ENCODE data around the gene PDCL2. TPM values are rescaled to one million over a fixed set of nuclear protein-coding genes. Genes with fewer than 3 reads are reported as not detected.
A peak's percentile ranks its signal among the peaks of the same experiment; 100 is the strongest.
"Not testable (repeated sequence)": the region's sequence is repeated elsewhere in the genome, so short reads cannot be mapped to it uniquely, and the experiment has no call there.

Gene PDCL2, protein sequence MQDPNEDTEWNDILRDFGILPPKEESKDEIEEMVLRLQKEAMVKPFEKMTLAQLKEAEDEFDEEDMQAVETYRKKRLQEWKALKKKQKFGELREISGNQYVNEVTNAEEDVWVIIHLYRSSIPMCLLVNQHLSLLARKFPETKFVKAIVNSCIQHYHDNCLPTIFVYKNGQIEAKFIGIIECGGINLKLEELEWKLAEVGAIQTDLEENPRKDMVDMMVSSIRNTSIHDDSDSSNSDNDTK
- not detected for polyA plus RNA-seq (ENCODE audit: insufficient read length in 3 of 3)

DNA sequence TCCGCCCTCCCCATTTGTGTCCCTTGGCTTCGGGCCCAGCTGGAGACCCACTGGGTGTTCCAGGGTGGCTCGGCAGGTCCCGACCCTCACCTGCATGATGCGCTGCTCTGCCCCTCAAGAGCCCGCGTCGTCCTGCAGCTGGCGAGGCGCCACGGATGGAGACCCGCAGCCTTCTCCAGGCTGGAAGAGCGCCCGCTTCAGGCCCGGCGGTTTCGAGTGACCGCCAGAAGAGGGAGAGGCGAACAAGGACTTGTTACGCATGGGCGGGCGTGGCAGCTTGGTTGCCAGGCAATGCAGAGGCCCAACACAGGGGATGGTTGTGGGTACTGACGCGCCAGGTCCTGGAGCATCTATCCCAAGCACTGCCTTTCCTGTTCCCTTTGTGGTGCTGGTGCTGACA lies at the start of gene PDCL2:
Gene PDCL2, minus strand, starts transcription at position 232 of the 400 bp plus-strand sequence. Its CDS starts 136 bp downstream, at position 96.
- DNase-seq (ENCODE audit: low read depth in 3 of 3, low spot score in 2 of 3): no peak

DNA sequence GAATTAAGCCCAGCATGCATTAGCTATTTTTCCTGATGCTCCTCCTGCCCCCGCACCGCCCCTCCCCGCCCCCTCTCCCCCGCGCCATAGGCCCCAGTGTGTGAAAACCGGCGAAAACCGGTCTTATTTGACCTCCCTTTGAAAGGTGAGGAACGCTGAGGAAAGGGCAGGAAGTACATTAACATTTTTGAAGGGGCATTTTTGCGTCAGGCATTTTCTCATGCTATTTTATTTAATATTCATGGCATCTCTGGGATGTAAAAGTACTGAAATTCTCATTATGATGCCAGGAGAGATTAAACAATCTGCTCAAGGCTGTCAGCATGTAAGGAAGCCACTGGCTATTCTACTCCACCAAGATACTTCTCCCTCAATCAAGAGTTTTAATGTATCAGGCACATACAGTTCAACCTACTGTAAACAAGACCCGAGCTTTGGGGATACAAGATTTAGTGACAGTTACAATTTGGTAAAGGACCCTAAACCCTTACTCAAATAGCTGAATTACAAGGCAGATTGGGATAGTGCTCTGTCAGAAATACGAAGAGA lies 45.3 kb upstream of the PDCL2 start:
- peak; percentile 14 to 32 (median 19) for DNase-seq (ENCODE audit: low read depth in 3 of 3, low spot score in 2 of 3)

DNA sequence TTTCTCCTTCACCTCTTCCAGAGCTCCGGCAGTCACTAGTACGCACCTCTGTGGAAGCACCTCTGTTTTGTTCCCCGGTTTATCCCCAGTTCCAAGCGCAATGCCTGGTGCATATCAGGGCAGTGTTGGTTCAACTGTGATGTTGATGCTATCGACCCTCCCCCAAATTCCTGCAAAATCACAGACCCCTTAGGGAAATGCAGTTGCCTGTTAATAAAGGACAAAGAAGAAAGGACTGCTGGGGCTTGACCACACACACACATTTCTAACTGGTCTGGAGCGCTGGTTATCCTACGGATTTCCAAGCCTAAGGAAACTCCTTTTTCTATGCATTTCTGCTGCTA lies 44.6 kb upstream of the PDCL2 start:
- peak in 1 of 3 donors; percentile 2 for DNase-seq (ENCODE audit: low read depth in 3 of 3, low spot score in 2 of 3)

DNA sequence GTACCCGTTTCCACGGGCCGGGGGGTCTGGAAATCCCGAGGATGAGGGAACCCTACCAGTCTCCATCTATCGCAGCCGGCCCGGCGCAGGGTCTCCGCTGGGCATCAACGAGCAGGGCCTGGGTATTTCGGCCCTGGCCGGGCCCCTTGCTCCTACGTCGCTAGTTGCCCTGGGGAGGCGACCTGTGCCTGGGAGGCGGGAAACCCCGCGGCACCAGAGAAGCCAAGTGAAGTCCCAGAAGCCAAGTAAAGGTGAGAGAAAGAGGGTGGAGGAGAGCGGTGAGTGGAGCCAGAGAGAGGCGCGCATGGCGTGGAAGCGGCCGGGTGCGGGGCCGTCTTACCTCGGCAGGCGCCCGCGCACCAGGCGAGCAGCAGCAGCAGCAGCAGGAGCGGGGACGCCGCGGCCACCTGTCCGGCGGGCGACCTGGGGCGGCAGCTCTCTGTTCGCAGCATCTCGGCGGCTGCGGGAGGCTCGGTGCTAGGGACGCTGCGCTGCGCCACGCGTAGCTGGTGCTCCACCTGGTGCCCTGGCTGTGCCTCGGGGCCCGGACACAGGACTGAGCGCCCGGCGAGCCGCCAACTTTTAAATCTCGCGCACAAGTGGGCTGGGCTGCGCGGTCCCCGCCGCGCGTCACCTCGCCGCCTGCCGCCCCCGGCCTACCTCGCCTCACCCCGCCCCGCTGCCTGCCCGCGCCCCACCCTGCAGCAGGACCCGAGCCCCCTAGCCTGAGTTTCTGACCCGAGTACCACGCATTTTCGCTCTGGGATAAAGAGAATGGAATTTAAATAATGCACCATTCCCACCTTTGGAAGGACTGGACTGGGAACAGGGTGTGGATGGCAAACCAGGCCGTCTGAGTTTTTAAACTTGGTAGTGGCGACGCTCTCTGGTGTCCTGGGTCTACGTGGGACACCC lies 44.0 kb upstream of the PDCL2 start, which contains the start of gene NMU:
Gene NMU, minus strand, starts transcription at position 558 of the 915 bp plus-strand sequence. Its CDS starts 106 bp downstream, at position 452.
- DNase-seq (ENCODE audit: low read depth in 3 of 3, low spot score in 2 of 3): peak in 2 of 3 donors; percentile 7 to 13

DNA sequence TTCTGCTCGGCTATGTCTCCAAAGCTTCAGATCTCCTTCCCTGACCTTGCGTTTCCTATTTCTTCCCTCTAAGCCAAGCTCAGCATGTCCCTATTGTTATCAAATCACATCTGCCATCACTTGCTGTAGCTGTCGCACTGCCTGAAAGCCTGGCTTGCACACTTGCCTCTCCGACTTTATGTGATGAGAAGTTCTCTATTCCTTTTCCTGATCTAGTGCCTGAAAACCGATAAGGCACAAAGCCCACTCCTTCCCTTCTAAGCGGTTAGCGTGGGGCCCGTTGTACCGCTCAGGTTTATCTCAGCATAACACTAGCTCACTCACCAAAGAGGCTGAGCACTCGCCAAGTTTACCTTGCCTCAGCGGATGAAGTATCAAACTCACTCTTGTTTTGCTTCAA lies 43.2 kb upstream of the PDCL2 start:
- peak in 2 of 3 donors; percentile 7 to 10 for DNase-seq (ENCODE audit: low read depth in 3 of 3, low spot score in 2 of 3)

DNA sequence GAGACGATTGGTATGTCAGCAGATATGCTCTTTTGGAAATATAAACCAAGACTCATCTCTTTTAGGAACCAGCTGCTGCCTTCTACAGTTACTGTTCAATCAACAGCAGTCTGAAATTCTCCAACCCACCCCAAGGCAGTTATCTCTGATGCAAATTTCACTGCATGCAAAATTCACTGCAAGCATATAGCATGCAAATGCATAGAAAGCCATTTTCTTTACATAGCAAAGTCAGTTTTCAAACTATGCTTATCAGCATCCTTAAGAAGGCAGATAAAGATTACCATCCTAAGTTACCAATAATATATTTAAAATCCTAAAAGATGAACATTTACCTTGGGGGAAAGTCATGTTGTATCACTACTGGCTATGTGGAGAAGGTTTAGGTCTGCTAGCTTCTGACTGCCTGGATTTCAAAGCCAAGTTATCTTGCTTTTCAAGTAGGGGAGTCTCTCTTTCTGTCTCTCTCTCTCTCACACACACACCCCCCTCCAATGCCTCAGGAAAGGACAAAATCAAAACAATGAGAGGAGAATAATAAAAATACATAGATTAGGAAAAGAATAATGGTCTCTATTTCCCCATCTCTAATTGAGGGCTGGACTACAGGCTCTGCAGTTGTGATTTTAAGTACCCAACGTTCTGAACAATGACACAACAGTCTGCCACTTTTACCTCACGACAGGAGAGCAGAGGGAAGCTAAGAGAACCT lies 42.5 kb upstream of the PDCL2 start:
- DNase-seq (ENCODE audit: low read depth in 3 of 3, low spot score in 2 of 3): no peak

DNA sequence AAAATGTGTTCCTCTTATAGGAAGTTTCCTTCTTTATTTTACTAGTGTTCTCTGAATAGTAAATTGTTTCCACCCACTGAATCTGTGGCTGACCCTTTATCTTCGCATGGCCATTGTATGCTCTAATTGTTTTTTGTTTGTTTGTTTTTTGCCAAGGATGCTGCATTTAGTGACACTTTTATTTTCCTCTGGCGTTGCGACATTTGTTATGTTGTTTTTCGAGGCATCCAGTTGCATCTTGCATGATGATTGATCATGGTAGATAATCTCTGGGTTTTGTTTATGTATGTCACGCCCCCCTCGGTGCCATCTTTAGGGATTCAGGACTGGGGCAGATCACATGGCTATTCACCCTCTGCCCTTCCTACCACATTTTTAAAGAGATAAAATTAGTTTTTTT lies 41.9 kb upstream of the PDCL2 start:
- no peak for DNase-seq (ENCODE audit: low read depth in 3 of 3, low spot score in 2 of 3)

DNA sequence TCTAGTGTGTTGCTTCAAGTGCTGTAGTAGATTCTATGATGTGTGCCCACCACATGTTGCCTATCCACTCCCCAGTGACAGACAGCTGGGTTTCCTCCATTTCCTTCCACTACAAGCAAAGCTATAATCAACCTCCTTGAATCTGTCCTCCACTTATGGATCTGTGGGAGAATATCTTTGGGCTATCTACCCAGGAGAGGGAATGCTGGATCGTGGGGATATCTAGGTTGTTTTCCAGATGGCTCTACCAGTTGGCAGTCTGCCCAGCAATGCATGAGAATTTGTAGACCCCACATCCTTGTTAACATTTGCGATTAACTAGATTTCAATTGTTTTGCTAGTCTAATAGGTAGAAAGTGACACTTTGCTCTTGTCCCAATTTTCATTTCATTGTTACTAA lies 33.8 kb upstream of the PDCL2 start:
- DNase-seq (ENCODE audit: low read depth in 3 of 3, low spot score in 2 of 3): no peak

DNA sequence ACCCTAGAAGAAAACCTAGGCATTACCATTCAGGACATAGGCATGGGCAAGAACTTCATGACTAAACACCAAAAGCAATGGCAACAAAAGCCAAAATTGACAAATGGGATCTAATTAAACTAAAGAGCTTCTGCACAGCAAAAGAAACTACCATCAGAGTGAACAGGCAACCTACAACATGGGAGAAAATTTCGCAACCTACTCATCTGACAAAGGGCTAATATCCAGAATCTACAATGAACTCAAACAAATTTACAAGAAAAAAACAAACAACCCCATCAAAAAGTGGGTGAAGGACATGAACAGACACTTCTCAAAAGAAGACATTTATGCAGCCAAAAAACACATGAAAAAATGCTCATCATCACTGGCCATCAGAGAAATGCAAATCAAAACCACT lies 32.0 kb upstream of the PDCL2 start:
- DNase-seq (ENCODE audit: low read depth in 3 of 3, low spot score in 2 of 3): not testable (repeated sequence)

DNA sequence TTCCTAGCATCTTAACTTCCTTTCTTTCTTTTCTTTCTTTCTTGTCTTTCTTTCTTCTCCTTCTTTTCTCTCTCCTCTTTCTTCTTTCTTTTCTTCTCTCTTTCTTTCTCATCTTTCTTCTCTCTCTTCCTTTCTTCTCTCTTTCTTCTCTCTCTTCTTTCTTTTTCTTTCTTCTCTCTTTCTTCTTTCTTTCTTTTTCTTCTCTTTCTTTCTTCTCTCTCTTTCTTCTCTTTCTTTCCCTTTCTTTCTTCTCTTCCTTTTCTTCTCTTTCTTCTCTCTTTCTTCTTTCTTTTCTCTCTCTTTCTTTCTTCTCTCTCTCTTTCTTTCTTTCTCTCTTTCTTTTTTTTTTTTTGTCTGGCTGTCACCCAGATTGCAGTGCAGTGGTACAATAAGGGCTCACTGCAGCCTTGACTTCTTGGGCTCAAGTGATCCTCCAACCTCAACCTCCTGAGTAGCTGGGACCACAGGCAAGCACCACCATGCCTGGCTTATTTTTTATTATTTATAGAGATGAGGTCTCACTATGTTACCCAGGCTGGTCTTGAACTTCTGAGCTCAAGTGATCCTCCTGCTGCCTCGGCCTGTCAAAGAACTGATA lies 26.6 kb upstream of the PDCL2 start:
- no peak for DNase-seq (ENCODE audit: low read depth in 3 of 3, low spot score in 2 of 3)

DNA sequence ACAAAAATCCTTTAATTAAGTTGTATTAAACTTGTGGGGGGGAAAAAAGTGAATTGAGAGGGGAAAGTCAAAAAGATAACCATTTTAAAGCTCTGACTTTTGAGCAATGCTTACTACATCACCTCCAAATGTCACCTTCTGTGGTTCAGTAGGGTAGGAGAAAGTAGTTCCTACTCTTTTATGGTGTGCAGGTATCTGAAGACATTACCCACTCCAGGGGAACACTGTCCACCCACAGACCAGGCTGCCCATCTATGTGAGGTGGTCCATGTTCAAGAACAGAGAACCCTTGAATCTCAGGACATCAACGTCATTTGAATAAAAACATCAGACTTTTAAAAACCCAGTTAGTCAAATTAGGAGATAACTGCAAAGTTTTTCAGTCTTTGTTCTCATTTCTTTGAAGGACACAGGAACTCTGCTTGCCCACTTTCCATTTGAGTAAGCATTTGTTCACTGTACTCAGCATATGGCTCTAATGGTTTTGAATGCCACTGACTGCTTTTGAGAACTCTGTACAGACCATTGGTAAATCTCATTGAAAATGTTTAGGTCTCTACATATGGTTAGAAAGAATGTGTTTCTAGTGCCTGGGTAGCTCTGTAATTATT lies 25.6 kb upstream of the PDCL2 start:
- DNase-seq (ENCODE audit: low read depth in 3 of 3, low spot score in 2 of 3): no peak

DNA sequence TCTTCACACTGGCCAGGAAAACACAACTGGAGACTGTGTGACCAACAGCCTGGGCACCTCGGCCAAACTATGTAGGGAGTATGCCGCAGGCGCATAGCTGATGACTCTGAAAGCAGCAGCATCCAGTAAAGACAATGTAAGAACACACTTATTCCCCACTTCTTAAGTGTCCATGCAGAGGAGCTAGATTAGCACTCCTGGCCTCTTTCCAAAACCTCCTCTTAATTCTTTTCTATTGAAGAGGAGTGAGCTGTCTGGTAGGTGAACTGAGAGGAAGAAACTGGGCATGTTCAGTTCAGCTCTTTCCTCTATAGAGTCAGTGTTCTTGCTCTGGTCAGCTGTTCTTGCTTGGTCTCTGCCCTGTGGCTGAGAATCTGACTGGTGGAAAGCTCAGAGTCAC lies 23.0 kb upstream of the PDCL2 start:
- no peak for DNase-seq (ENCODE audit: low read depth in 3 of 3, low spot score in 2 of 3)

DNA sequence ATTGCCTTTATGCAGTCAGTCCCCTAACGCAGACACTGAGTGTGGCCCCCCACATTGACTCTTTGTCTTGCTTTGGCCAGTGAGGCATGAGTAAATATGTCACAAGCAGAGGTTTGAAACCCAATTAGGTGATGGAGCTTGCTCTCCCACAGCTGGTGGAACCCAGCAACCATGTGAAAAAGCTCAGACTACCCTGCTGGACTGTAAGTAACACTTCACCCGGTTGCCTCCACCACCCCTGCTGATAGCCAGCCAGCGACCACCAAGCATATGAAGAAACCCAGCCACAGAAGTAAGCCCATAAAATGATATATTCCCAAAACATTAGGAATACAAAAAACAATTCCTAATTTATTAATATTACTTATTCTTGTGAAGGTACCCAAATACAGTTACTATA lies 21.6 kb upstream of the PDCL2 start:
- no peak for DNase-seq (ENCODE audit: low read depth in 3 of 3, low spot score in 2 of 3)

DNA sequence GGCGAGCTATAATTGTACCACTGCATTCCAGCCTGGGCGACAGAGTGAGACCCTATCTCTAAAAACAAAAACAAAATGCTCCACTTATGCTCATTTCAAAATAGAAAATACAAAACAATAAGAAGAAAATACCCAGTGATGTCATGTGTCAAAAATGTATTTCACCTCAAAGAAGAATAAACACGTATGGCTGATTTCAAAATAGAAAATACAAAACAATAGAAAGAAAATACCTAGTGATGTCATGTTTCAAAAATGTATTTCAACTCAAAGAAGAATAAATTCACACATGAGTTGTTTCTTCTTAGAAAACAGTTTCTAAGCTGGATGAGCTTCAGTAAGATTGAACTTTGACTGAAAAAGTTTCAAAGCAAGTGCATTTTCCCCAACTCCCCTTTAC lies 20.3 kb upstream of the PDCL2 start:
- no peak for DNase-seq (ENCODE audit: low read depth in 3 of 3, low spot score in 2 of 3)

DNA sequence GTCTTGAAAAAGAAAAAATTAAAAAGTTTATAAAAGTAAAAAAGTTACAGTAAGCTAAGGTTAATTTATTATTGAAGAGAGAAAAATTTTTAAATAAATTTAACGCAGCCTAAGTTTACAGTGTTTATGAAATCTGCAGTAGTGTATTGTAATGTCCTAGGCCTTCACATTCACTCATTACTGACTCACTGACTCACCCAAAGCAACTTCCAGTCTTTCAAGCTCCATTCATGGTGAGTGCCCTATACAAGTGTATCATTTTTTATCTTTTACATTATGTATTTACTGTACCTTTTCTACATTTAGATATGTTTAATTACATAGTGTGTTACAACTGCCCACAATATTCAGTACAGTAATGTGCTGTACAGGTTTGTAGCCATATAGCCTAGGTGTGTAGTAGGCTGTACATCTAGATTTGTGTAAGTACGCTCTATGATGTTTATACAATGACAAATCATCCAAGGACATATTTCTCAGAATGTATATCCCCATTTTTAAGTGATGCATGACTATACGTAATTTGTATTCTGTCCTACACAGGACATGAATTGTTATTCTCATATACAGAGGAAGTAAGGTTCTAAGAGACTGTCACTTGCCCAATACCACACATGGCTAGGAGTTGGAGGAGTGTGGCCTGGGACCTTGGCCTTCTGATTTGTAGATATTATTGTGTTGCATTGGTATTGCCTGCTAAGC lies 19.5 kb upstream of the PDCL2 start:
- no peak for DNase-seq (ENCODE audit: low read depth in 3 of 3, low spot score in 2 of 3)

DNA sequence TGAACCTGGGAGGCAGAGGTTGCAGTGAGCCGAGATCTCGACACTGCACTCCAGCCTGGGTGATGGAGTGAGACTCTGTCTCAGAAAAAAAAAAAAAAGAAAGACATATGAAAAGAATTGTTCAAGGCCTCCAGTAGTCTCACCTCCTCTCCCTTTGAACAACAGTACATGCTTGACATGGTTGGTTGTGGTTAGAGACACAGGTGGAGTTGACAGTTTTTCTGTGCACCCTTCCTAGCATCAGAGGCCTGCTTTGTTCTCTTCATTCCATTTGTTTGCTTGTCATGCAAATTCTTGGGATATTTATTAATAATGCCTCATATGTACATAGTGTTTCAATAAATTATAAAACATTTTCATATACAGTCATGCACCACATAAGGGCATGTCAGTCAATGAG lies 18.3 kb upstream of the PDCL2 start:
- DNase-seq (ENCODE audit: low read depth in 3 of 3, low spot score in 2 of 3): no peak

DNA sequence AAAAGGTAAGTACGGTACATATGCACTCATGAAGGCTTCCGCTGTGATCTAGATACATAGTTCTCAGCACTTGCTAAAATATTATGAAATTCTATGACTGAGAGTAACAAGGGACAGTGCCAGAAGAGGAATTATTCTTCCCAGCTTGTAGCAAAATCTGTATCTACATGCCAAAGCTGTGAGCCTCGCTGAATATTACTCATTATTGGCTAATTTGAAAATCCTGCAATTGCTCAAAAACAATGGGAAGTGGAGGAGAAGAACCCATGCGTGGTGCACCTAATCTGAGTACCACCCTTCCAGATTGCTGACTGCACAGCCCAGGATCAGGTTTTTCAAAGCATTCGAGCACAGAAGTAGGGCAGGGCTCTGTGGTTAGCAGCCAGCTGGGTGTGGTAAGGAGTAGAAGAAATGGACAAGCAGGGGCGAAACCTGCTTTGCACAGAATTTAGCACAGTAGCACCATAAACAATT lies 17.4 kb upstream of the PDCL2 start:
- no peak for DNase-seq (ENCODE audit: low read depth in 3 of 3, low spot score in 2 of 3)

DNA sequence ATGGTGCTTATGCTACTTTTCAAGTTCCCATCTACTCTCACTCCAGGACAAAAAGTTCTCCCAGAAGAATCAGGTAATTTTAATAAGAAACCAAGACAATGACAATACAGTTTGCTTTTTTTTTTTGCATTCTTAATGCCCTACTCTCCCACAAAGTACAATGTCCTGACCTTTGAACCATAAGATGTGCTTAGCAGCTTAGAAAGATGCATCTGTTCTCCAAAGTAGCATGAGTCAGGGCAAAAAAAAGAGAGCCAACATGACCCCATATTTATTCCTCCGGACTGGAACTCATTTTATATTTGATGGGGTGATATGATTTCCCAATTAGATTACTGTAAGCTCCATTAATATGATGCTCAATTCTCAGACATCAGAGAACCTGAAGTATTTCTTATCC lies 16.5 kb upstream of the PDCL2 start:
- DNase-seq (ENCODE audit: low read depth in 3 of 3, low spot score in 2 of 3): no peak

DNA sequence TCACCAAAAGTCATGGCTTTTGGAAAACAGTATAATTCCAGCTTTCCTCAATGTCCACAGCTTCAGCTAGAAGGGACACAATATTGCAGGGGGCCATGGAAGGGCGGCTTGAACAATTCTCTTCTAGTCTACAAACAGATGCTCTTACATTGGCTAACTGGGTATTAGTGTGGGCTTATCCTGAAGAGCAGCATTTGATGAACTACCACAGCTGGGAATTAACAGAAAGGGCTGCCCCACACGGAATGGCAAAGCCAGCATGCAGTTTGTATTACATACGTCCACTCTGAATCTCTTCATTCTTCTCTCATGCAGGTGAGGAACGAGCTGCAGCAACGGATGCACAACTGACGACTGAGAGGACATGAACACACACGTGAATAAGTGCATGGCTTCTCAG lies 13.0 kb upstream of the PDCL2 start:
- no peak for DNase-seq (ENCODE audit: low read depth in 3 of 3, low spot score in 2 of 3)
